Epithelial cell of esophagus (primary cell): ENCODE measurements around the gene BIRC2.
A peak's percentile ranks its signal among the peaks of the same experiment; 100 is the strongest.

ENCODE experiments used
- DNase-seq: peaks from one replicate; pipeline ENCODE4 v3.0.0; 2010; ENCODE audit warnings: low read depth
- H3K4me3 ChIP-seq: 2 replicates; pipeline ENCODE4 v1.5.1; 2011; ENCODE audit warnings: mild to moderate bottlenecking, low read length, control low read depth
- CTCF ChIP-seq: IDR thresholded peaks from 2 replicates; pipeline ENCODE4 v1.5.1; 2011; ENCODE audit warnings: low read depth, mild to moderate bottlenecking, low read length, control low read depth, inconsistent platforms; ENCODE audit not compliant: insufficient read depth; ENCODE audit errors: missing control alignments

The BIRC2 gene

GRCh38 chr11:102307727-102308038 lies 39.3 kb upstream of the BIRC2 start:
- no peak overlapping the region for H3K4me3 ChIP-seq
- TF ChIP-seq CTCF: no peak

GRCh38 chr11:102309621-102310541 lies 37.1 kb upstream of the BIRC2 start:
- DNase-seq: peak; percentile 41
- no peak overlapping the region for H3K4me3 ChIP-seq
- no peak for TF ChIP-seq CTCF

More at GRCh38 chr11:102307727-102308038, 39.3 kb upstream of the BIRC2 start:
- no peak for DNase-seq

GRCh38 chr11:102312667-102313066 lies 34.3 kb upstream of the BIRC2 start:
- TF ChIP-seq CTCF: no peak
- H3K4me3 ChIP-seq: no peak overlapping the region
- no peak for DNase-seq

GRCh38 chr11:102313238-102313940 lies 33.6 kb upstream of the BIRC2 start:
- DNase-seq: no peak
- TF ChIP-seq CTCF: no peak
- H3K4me3 ChIP-seq: no peak overlapping the region

- TF ChIP-seq CTCF: no peak
- H3K4me3 ChIP-seq: no peak overlapping the region
- no peak for DNase-seq
Measured at GRCh38 chr11:102314784-102315183, 32.2 kb upstream of the BIRC2 start.

- DNase-seq: no peak
- TF ChIP-seq CTCF: no peak
- no peak overlapping the region for H3K4me3 ChIP-seq
Measured at GRCh38 chr11:102316346-102316904, 30.6 kb upstream of the BIRC2 start.
